PC-9 (cell line): ENCODE results near the gene NINL. TPM values are rescaled to one million over a fixed set of nuclear protein-coding genes. Genes with fewer than 3 reads are reported as not detected.

Experiments
- BruUV-seq: library from RNA; stranded (reverse); fragments of 400-500 nt; replicated peaks from 2 replicates; lab custom pipeline; 2021; lab: Mats Ljungman, UMichigan
- CTCF ChIA-PET: fragments of 300-600 bp; sonication (Branson Sonifier 250); formaldehyde crosslinking; loops from one replicate; lab custom pipeline; 2022; ENCODE audit warnings: antibody characterized with exemption; lab: Charles Lee
- POLR2A ChIA-PET: fragments of 300-600 bp; sonication (Branson Sonifier 250); formaldehyde crosslinking; loops from one replicate; lab custom pipeline; 2022; ENCODE audit warnings: antibody characterized with exemption; ENCODE audit not compliant: unreplicated experiment; lab: Charles Lee
- DNase-seq, 2 experiments: peaks; one replicate each; pipeline versions ENCODE4 v3.0.0 to v3.0.0-alpha.2; 2015 to 2022; ENCODE audit warnings: mixed read lengths in 1 of 2
- H2AFZ ChIP-seq: fragments of 200-600 bp; sonication (generic); 2 replicates; pipeline ENCODE4 v1.8.1; 2017; ENCODE audit warnings: antibody characterized with exemption
- H3F3A ChIP-seq: fragments of 200-600 bp; sonication (generic); 2 replicates; pipeline ENCODE4 v1.8.1; 2017; ENCODE audit warnings: antibody characterized with exemption, mild to moderate bottlenecking, low read depth; ENCODE audit not compliant: insufficient read depth
- H3K27ac ChIP-seq: fragments of 200-600 bp; sonication (generic); 2 replicates; pipeline ENCODE4 v1.6.1; 2016; ENCODE audit warnings: mixed run types
- H3K27me3 ChIP-seq: fragments of 200-600 bp; sonication (generic); 2 replicates; pipeline ENCODE4 v1.6.1; 2016; ENCODE audit warnings: low read depth, mixed run types; ENCODE audit not compliant: insufficient read depth
- H3K36me3 ChIP-seq: fragments of 200-600 bp; sonication (generic); 2 replicates; pipeline ENCODE4 v1.6.1; 2016; ENCODE audit warnings: low read depth, mixed run types
- H3K4me1 ChIP-seq: fragments of 200-600 bp; sonication (generic); replicated peaks from 2 replicates; pipeline ENCODE4 v1.6.1; 2016; ENCODE audit warnings: mixed run types; ENCODE audit not compliant: insufficient read depth
- H3K4me2 ChIP-seq: fragments of 200-600 bp; sonication (generic); 2 replicates; pipeline ENCODE4 v1.6.1; 2017; ENCODE audit warnings: mixed run types
- H3K4me3 ChIP-seq: fragments of 200-600 bp; sonication (generic); 2 replicates; pipeline ENCODE4 v1.6.1; 2016; ENCODE audit warnings: mixed run types
- H3K79me2 ChIP-seq: fragments of 200-600 bp; sonication (generic); 2 replicates; pipeline ENCODE4 v1.6.1; 2017; ENCODE audit warnings: low read depth, mixed run types
- H3K9me2 ChIP-seq: fragments of 200-600 bp; sonication (generic); 2 replicates; pipeline ENCODE4 v1.8.1; 2017; ENCODE audit warnings: mild to moderate bottlenecking; ENCODE audit not compliant: insufficient read depth
- H3K9me3 ChIP-seq: fragments of 200-600 bp; sonication (generic); 2 replicates; pipeline ENCODE4 v1.8.1; 2016; ENCODE audit warnings: low read depth; ENCODE audit not compliant: insufficient read depth
- H4K20me1 ChIP-seq: fragments of 200-600 bp; sonication (generic); 2 replicates; pipeline ENCODE4 v1.8.1; 2017; ENCODE audit not compliant: insufficient read depth
- CTCF ChIP-seq: fragments of 200-600 bp; sonication (generic); conservative IDR thresholded peaks from 2 replicates; pipeline ENCODE4 v1.6.1; 2017; ENCODE audit warnings: mixed run types, antibody characterized with exemption, mild to moderate bottlenecking, moderate library complexity
- EZH2 ChIP-seq: fragments of 200-600 bp; sonication (generic); IDR thresholded peaks from 2 replicates; pipeline ENCODE4 v1.8.0; 2017; ENCODE audit warnings: antibody characterized with exemption, low read depth
- intact Hi-C: fragments of 100-400 bp; cut with micrococcal nuclease; formaldehyde crosslinking; loops from one replicate; pipeline ENCODE4 v1.10.0; 2022; ENCODE audit not compliant: unreplicated experiment
- total RNA-seq: library from RNA; stranded (reverse); gene quantifications from 2 replicates; pipeline ENCODE4 v1.2.3, GENCODE V29; 2021

NINL gene
- total RNA-seq, 1 experiment from 2014 or later: 19.6 TPM

DNA sequence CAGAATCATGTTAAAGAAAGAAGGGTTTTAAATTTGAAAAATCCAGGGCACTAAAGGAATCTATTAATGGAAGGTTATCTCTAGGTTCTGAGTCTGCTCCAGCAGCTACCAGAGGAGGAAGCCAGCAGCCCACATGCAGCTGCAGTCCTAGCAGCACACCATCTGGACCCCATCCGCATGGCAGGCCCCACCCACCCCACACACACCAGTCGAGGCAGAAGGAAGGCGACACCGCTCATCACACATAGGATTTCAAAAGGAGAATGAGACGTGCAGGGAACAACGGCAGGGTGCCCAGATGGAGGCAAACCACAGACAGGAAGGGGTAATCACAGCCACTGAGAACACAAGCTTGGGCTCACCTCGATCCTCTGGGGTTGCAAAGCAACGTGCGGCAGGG lies 99.0 kb downstream of the NINL start:
- intact Hi-C loops: loop anchor here (10.0 kb wide), 1 partner anchor 58 kb away; no protein-coding TSS in a partner anchor
- POLR2A ChIA-PET: no interaction called here
- peaks cover 5% of the 10 kb centered on the region for H3F3A ChIP-seq

GRCh38 chr20:25485872-25486271 lies 99.5 kb downstream of the NINL start:
- Histone ChIP-seq H2AFZ (no peak overlapping the region), H3K79me2 (no peaks in the 10 kb centered on the region), H3K4me1 (peaks cover 16% of the 10 kb centered on the region), H3K36me3 (no peaks in the 10 kb centered on the region), H3K27me3 (no peaks in the 10 kb centered on the region), H3K4me3 (no peak overlapping the region), H3K9me3 (no peaks in the 10 kb centered on the region), H4K20me1 (no peaks in the 10 kb centered on the region), H3K27ac (0 out of 2 replicates have a peak overlapping the region, but pooled peaks have one; percentile 12), H3F3A (peaks cover 5% of the 10 kb centered on the region), H3K4me2 (no peak overlapping the region), H3K9me2 (no peaks in the 10 kb centered on the region)
- intact Hi-C loops: loop anchor here (1.0 to 10.0 kb wide), 3 partner anchors 11 to 59 kb away; no protein-coding TSS in a partner anchor
- DNase-seq: no peak
- ChIA-PET POLR2A (no interaction called here), CTCF (no interaction called here)
- no TSS peak for BruUV-seq
- TF ChIP-seq CTCF: no peak
- no peak for TF ChIP-seq EZH2

More for the DNA sequence above, 99.0 kb downstream of the NINL start:
- no peaks in the 10 kb centered on the region for H3K9me2 ChIP-seq
- no TSS peak for BruUV-seq
- H3K27ac ChIP-seq: no peak overlapping the region
- H3K4me3 ChIP-seq: no peak overlapping the region
- no peaks in the 10 kb centered on the region for H3K36me3 ChIP-seq
- no peaks in the 10 kb centered on the region for H3K9me3 ChIP-seq
- peaks cover 16% of the 10 kb centered on the region for H3K4me1 ChIP-seq
- CTCF ChIA-PET: interaction anchor here (0.6 kb wide), 1 partner anchor 154 kb away, joined by 3 read pairs; no protein-coding TSS in a partner anchor
- no peaks in the 10 kb centered on the region for H3K27me3 ChIP-seq
- H2AFZ ChIP-seq: no peak overlapping the region
- no peaks in the 10 kb centered on the region for H4K20me1 ChIP-seq
- no peaks in the 10 kb centered on the region for H3K79me2 ChIP-seq
- DNase-seq: no peak
- H3K4me2 ChIP-seq: no peak overlapping the region
- TF ChIP-seq EZH2 (no peak), CTCF (no peak)

DNA sequence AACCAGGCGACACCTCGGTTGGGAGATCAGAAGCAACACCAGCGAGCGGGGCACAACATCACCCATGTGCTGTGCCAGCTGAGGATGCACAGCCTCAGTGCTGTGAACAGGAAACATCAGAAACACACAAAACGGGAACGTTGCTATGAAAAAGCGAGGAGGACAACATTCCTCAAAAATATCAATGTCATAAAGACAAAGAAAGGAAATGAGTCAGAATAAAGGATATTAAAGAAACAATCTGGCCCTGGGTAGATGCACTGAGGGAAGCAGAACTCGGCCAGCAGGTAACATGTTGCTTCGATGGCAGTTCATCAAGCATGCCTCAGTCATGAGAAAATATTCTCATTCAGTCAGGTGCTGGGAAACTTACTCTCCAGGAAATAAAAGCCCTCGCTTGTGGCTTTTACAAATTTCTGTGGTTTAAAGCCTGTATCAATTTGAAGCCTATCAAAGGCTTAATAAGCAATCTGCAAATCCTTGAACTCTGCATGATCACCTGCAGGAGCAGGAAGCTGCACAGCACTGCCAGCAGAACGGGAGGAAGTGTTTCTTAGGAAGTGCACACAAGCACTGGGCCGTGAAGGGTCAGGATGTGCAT lies 100.3 kb downstream of the NINL start:
- H3K27ac ChIP-seq: peak overlapping the region; percentile 12; the same call in 1 of the 2 replicates
- no TSS peak for BruUV-seq
- H3K4me1 ChIP-seq: peaks cover 16% of the 10 kb centered on the region
- H3K36me3 ChIP-seq: no peaks in the 10 kb centered on the region
- H3K79me2 ChIP-seq: no peaks in the 10 kb centered on the region
- no peaks in the 10 kb centered on the region for H3K9me3 ChIP-seq
- no peaks in the 10 kb centered on the region for H4K20me1 ChIP-seq
- peak overlapping the region; percentile 45 for H3K4me2 ChIP-seq
- peak; percentile 44 to 78 for DNase-seq
- H3K9me2 ChIP-seq: no peaks in the 10 kb centered on the region
- intact Hi-C loops: loop anchor here (1.0 to 10.0 kb wide), 3 partner anchors 12 to 60 kb away; no protein-coding TSS in a partner anchor
- no peak overlapping the region for H2AFZ ChIP-seq
- CTCF ChIA-PET: no interaction called here
- H3K4me3 ChIP-seq: no peak overlapping the region
- no peaks in the 10 kb centered on the region for H3K27me3 ChIP-seq
- no peak for TF ChIP-seq EZH2
- no peak for TF ChIP-seq CTCF
- peaks cover 5% of the 10 kb centered on the region for H3F3A ChIP-seq
- POLR2A ChIA-PET: no interaction called here
